Left renal cortex interstitium (tissue), 4 donors: Measurements from ENCODE around the gene OSBPL1A. TPM values are rescaled to one million over a fixed set of nuclear protein-coding genes. Genes with fewer than 3 reads are reported as not detected.
"Not testable (repeated sequence)": the region's sequence is repeated elsewhere in the genome, so short reads cannot be mapped to it uniquely, and the experiment has no call there.

Experiments used
- DNase-seq, 4 donors: peaks; one replicate each; pipeline ENCODE4 v3.0.0-alpha.2; 2013; ENCODE audit warnings: low read depth in 4 of 4, low spot score in 2 of 4, missing footprints in 1 of 4
- polyA plus RNA-seq, 4 donors: library from polyadenylated mRNA; unstranded; fragments of 120-200 nt; gene quantifications; one replicate each; pipeline ENCODE4 v1.2.1, GENCODE V29; 2013; ENCODE audit not compliant: insufficient read length in 4 of 4

The OSBPL1A gene
- polyA plus RNA-seq, 4 donors = 46.5 to 56.9 (median 49.7) TPM

- no peak for DNase-seq
Observed at GRCh38 chr18:24189664-24190346, 207.8 kb downstream of the OSBPL1A start.

- DNase-seq = no peak
Observed at GRCh38 chr18:24189007-24189528, 208.6 kb downstream of the OSBPL1A start.

DNA sequence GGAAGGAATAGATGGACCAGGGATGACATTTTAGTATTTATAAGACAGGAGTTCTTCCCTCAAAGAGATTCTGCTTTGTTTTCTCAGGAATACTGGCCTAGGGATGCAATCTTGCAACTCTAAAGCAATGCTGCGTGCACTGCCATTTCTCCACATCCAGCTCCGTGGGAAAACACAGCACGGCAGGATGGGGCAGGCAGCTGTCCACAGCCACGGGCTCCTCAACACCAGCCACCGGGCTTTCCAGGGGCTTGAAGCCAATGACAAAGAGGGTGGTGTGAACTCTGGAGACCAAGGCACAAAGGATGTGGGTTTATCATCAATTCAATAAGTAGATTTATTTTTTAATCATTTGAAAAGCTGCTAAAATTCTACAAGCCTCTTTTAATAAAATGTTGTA is 209.5 kb downstream of the OSBPL1A start:
- no peak for DNase-seq

- DNase-seq = no peak
Observed at GRCh38 chr18:24187689-24188088, 209.9 kb downstream of the OSBPL1A start.

- no peak for DNase-seq
Observed at GRCh38 chr18:24187049-24187448, 210.6 kb downstream of the OSBPL1A start.

DNA sequence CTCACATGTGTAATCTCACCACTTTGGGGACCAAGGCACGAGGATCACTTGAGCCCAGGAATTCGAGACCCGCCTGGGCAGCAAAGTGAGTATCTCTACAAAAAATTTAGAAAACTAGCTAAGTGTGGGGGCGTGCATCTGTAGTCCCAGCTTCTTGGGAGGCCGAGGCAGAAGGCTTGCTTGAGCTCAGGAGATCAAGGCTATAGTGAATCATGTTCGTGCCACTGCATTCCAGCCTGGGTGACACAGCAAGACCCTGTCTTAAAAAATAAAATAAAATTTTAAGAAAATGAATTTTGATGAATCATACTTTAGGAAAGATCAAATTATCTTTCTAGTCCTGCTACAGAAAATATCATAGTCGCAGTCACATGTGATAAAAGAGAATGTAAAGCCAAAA is 211.8 kb downstream of the OSBPL1A start:
- DNase-seq = no peak

DNA sequence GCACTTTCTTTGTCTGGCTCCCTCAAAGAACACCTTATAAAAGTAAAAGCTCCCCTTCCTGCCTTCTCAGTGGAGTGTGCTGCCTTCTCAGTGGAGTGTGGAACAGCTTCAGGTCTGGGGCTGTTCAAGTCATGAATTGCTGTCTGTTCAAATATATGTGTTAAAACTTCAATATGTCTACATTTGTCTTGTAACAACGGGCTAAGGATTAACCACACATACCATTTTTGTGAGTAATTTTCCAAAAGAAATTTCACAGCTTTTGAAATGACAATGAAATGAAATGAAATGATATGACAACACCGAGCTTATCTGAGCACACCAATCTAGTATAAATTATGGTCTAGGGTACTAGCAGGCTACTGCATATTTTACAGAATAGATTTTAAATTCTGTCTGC is 215.8 kb downstream of the OSBPL1A start:
- no peak for DNase-seq

DNA sequence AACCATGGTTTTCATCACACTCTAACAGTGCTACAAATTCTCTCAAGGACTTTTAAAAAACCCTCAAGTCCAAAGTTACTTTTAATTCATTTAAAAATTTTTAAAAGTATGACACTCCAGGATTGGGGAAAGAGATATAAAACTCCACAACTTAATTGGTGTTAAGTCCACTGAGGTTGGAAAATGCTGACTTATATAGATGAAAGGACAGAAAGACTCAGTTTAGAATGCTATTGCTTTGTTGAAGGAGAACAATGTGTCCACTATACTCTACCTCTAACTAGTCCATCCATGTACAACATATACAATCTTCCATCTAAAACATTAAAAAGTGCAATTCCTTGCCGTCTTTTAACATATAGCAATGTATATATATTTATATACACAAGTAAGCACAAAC is 217.6 kb downstream of the OSBPL1A start:
- DNase-seq = no peak

DNA sequence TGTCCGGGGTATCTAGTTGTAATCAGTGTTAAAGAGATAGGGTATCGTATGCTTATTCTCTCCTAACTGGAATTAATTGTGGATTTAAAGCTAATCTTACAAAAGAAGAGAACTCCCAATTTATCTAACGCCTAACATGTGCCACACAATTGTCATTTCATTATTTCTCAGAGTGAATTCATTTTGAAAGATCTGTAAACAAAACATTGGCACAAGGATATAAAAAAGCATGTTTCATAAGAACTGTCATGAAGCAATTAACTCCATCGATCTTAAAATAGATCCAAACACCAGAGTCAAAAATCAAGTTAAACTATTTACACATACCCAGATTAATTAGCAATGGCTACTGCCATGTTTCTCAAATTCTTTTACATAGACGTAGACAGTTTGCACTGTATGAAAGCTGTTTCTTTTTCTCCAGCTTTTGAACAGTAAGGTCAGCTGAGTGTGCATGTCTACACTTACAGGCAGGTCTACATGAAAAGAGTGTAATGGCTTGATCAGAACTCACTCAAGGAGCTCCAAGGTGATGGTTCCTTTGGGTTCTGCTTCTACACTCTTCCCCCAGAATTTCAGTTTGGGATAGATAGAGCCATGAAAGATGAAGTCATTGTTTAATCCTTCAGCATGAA is 220.0 kb downstream of the OSBPL1A start:
- no peak for DNase-seq

- DNase-seq = peak in 1 of 4 donors; percentile 16
Observed at GRCh38 chr18:24176727-24177416, 220.8 kb downstream of the OSBPL1A start.

DNA sequence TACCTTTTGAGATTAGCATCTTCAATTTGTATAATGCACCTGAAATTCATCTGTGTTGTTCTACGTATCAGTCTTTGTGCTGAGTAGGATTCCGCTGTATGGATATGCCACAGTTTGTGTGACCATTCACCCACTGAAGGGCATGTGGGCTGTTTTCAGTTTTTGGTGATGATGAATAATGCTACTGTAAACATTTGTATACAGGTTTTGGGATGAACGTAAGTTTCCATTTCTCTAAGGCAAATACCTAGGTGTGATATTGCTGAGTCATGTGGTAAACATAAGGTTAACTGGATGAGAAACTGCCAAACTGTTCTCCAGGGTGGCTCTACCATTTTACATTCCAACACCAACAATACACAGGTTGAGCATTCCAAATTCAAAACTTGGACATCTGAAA is 223.6 kb downstream of the OSBPL1A start:
- no peak for DNase-seq

GRCh38 chr18:24170360-24170759 is 227.3 kb downstream of the OSBPL1A start:
- no peak for DNase-seq

DNA sequence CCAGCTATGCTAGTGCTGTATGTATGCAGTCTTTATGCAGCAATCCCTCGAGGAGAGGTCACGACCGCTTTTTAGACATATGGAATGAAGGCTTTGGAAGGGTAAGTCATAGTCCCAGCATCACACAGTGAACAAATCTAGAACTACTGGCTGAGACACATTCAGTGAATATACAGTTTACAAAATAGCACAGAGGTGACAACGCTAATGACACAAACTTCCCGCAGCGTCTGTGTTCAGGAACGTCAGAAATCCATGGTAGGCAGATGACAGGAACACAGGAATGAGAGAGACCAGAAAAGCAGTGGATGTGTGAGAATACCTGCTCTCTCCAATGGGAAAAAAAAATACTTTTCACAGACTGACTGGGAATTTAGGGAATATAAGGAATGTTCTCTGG is 229.1 kb downstream of the OSBPL1A start:
- DNase-seq = no peak

GRCh38 chr18:24161304-24161703 is 236.3 kb downstream of the OSBPL1A start:
- DNase-seq = no peak

DNA sequence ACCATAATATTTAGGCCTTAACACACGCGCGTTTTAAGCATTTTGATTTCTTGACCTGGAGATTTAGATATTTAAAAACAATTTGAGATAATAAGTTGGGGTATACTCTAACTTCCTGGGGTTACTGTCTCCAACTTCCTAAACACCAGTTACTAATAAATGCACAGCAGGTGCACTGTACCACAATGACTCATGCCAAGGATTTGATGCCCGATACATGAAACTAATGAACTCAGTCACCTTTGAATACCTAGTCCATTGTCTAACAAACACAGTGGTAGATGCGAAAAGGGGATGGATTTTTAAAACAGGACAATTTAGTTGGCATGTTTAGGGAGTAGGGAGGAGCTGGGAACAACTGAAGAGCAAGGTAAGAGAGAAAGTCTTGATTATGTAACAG is 237.5 kb downstream of the OSBPL1A start:
- no peak for DNase-seq

GRCh38 chr18:24157855-24158254 is 239.8 kb downstream of the OSBPL1A start:
- DNase-seq = no peak

DNA sequence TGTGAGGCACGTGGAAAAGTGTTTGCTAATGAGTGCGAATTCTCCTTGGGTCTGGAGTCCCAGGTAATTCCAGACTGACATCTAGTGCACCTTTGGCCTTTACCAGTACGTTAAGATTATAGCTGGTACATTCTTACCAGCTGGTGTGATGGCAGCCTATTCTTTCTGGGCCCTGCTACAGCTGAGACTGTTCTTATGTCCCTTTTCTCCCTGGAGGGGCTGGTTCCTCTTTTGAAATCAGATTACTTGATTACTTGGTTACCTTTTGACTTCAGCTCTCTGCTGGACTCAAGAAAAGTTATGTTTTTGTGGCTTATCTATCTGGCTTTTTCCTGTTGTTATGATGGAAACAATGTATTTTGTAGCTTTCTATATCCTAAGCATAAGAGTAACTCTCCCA is 244.2 kb downstream of the OSBPL1A start:
- DNase-seq = no peak

GRCh38 chr18:24149591-24149990 is 248.0 kb downstream of the OSBPL1A start:
- not testable (repeated sequence) for DNase-seq

- no peak for DNase-seq
Observed at GRCh38 chr18:24142376-24142775, 255.2 kb downstream of the OSBPL1A start.

- DNase-seq = no peak
Observed at GRCh38 chr18:24140697-24141096, 256.9 kb downstream of the OSBPL1A start.

GRCh38 chr18:24138789-24139616 is 258.6 kb downstream of the OSBPL1A start, which contains the start of gene CABYR:
TSS of gene CABYR (plus strand) at chr18:24139062. CDS start at chr18:24143115, 4,053 bp downstream.
- DNase-seq = peak; percentile 54 to 65 (median 60)
